ENCODE results near the gene NTN1.

DNA sequence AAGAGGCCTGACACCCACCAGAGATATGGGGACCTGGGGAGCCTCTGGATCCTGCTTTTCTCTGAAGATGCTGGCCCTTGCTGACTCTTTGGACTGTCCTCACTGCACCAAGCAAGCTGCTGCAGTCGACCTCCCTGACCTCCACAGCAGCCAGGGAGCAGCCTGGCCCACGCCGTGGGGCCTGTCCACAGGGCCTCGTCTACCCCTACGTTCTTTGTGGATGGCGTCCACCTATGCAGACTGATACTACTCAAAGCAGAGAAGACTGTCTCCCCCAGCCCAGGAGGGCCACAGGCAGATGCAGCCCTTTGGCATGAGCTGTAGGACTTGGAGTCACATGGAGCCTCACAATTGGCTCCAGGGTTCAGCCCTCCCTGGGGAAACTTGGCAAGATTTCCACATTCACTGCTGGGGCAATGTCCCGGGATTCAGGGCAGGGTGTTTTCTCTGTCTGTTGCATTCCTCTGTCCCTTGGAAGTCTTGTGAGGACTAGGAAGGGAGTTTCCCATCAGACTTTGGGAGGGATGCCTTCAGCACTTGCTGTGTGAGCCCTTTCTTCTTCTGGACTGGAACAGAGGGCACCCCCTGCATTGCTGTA lies 152.2 kb downstream of the NTN1 start:
- TF ChIP-seq, protein P1, sequence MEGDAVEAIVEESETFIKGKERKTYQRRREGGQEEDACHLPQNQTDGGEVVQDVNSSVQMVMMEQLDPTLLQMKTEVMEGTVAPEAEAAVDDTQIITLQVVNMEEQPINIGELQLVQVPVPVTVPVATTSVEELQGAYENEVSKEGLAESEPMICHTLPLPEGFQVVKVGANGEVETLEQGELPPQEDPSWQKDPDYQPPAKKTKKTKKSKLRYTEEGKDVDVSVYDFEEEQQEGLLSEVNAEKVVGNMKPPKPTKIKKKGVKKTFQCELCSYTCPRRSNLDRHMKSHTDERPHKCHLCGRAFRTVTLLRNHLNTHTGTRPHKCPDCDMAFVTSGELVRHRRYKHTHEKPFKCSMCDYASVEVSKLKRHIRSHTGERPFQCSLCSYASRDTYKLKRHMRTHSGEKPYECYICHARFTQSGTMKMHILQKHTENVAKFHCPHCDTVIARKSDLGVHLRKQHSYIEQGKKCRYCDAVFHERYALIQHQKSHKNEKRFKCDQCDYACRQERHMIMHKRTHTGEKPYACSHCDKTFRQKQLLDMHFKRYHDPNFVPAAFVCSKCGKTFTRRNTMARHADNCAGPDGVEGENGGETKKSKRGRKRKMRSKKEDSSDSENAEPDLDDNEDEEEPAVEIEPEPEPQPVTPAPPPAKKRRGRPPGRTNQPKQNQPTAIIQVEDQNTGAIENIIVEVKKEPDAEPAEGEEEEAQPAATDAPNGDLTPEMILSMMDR (IDR thresholded peaks at IDR 0.05) = no peak
- no peak for TF ChIP-seq POLR2A (IDR thresholded peaks at IDR 0.05)
